Measurements from ENCODE around the gene CDH2.

GRCh38 chr18:28175930-28176697 lies 816 bp downstream of the CDH2 start:
- TF ChIP-seq EP300 (IDR thresholded peaks at IDR 0.05) (no peak), CTCF (IDR thresholded peaks at IDR 0.05) (no peak)
